ENCODE data around the gene ICOS.

GRCh38 chr2:204004912-204005311, 68.3 kb downstream of the ICOS start:
- TF ChIP-seq CTCF (IDR thresholded peaks at IDR 0.05) (no peak), PBX3 (IDR thresholded peaks at IDR 0.05) (no peak), POLR2AphosphoS5 (IDR thresholded peaks at IDR 0.05; ENCODE audit: low read depth, low read length) (no peak), TEAD4 (IDR thresholded peaks at IDR 0.05; ENCODE audit: borderline replicate concordance, insufficient read depth) (no peak), FOSL2 (IDR thresholded peaks at IDR 0.05; ENCODE audit: borderline replicate concordance, low read depth) (no peak), GABPA (IDR thresholded peaks at IDR 0.05; ENCODE audit: low read depth) (no peak), TCF12 (IDR thresholded peaks at IDR 0.05) (no peak), USF2 (IDR thresholded peaks at IDR 0.05; ENCODE audit: borderline replicate concordance, low read depth, low read length) (no peak)
